GM12872 (cell line): ENCODE measurements around the gene OR9G4.

Source experiments
- TF ChIP-seq, protein P1 (sequence below): IDR thresholded peaks from 3 replicates; pipeline ENCODE4 v1.5.1; 2011; ENCODE audit warnings: low read depth, mild to moderate bottlenecking, low read length, moderate library complexity; ENCODE audit not compliant: insufficient read depth

The OR9G4 gene

DNA sequence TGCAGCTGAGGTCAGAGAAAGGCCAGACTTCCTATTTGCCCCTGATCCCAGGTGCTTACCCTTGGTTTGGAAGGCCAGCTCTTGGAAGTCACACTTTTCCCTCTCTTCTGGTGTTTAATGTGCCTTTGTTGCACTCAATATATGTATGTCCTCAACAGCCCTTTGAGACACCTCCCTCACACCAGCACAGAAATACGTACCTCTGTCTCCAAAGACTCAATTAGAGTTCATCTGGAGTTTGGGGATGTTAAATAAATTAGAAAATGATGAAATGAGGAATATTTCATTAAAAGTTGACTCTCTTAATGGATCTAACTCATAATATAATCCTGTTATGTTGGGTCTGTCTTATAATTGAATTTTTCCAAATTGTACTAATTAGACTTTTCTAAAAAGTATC lies at the start of gene OR9G4:
Gene OR9G4 (minus strand): TSS at position 101 of the 400 bp plus-strand sequence. CDS start 4,931 bp downstream, outside the sequence.
- TF ChIP-seq, protein P1, sequence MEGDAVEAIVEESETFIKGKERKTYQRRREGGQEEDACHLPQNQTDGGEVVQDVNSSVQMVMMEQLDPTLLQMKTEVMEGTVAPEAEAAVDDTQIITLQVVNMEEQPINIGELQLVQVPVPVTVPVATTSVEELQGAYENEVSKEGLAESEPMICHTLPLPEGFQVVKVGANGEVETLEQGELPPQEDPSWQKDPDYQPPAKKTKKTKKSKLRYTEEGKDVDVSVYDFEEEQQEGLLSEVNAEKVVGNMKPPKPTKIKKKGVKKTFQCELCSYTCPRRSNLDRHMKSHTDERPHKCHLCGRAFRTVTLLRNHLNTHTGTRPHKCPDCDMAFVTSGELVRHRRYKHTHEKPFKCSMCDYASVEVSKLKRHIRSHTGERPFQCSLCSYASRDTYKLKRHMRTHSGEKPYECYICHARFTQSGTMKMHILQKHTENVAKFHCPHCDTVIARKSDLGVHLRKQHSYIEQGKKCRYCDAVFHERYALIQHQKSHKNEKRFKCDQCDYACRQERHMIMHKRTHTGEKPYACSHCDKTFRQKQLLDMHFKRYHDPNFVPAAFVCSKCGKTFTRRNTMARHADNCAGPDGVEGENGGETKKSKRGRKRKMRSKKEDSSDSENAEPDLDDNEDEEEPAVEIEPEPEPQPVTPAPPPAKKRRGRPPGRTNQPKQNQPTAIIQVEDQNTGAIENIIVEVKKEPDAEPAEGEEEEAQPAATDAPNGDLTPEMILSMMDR = no peak

DNA sequence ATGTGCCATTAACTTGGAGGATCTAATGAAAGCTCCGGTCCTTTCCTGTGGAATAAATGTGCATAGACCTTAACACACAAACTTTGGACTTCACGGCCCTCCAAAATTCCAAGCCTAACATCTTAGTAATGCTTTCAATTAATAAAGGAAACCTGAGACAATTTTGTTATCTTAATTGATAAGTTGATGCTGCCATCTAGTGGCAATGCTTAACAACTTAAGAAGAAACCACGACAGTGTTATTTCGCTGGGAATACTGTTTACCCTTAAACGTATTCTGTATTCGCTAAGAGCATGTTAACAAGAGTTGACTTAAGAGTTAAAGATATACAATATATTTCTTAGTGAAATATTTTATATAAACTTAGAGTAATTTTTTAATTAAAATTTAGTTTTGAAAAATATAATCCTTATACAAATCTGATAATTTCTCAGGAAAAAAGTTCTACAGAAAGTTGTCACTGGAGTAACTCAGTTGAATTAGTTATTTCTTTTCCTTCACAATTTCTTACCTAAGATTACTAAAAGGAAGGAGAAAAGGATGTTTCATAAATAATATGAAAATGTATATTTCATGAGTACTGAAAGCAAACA lies 35.0 kb upstream of the OR9G4 start:
- TF ChIP-seq, protein P1 = peak; percentile 51

DNA sequence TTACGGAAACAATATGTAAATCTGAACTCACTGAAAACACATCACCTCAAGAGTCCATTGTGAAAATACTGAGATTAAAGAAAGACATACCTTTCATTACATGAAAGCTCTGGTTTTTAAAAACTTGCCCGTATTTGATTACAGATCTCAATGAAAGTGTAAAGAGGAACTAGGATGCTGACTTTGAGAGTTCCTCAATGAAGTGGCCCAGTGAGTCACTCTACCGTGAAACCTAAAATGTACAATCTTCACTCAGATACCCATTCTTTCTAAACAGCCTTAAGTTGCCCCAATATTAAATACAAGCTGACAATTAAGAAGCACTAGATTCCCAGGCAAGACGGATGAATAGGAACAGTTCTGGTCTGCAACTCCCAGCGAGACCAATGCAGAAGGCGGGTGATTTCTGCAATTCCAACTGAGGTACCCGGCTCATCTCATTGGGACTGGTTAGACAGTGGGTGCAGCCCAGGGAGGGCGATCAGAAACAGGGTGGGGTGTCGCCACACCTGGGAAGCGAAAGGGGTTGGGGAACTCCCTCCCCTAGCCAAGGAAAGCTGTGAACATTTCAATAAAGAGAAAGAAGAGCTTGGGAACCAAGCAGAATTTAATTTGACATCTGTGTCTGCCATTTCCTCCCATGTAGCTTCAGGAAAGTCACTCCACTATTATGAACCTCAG lies 33.8 kb upstream of the OR9G4 start:
- TF ChIP-seq, protein P1 = no peak

DNA sequence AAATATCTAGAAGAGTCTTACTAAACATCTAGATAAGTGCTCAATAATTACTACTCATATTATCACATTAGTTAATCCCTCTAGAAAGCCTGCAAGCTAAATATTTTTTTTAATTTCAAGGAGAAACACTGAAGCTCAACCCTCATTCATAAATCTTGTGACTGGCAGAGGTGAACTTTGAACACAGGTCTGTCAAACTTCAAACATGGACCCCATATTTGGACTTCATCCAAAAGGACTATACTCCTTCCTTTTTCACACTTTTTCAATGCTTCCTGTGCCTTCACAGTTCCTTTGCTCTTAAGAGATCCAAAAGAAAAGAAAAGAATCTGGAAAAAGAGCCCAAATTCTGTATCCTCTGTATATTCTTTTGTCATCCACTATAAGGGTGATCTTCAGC lies 28.3 kb upstream of the OR9G4 start:
- TF ChIP-seq, protein P1 = no peak

DNA sequence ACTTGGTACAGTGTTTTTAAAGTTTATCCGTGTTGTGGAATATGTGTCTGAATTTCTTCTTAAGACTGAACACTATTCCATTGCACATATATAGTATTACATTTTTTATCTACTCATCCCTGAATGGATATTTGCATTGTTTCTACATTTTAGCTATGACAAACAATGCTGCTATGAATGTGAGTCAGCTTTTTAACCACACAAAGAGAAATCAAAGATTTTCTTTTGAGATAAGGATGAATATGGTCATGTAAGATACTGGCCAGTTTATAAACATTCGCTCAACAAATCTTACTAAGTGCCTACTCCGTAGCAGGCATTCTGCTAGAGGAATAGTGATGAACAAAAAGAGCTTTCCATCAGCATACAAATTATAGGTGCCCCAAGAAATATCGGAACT lies 16.5 kb upstream of the OR9G4 start:
- TF ChIP-seq, protein P1 = no peak

DNA sequence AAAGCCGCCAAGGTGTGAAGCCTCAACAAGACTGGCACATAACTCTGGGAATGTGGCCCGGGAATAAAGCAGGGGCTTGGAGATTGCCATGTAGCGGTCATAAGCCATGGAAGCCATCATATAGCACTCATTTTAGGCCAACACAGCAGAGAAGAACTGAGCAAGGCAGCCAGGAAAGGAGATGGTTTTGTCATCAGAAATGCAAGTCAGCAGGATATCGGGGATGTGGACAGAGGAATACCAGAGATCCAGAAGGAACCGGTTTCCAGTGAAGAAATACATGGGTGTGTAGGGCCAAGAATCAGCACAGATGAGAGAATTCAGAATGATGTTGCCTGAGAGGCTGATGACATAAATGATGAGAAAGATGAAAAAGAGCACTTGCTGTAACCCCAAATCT lies 3.0 kb upstream of the OR9G4 start:
- TF ChIP-seq, protein P1 = no peak

DNA sequence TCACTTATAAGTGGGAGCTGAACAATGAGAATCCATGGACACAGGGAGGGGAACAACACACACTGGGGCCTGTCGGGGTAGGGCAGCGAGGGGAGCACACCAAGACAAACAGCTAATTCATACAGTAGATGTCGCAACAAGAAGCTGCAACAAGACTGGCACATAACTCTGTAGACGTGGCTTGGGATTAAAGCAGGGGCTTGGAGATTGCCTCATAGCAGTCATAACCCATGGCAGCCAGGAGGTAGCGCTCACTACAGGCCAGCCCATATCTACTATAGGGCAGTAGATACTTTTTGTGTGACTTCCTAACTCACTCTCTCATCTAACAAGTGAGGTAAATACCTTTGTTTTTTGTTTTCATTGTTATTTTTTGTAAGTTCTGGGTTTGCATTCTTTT lies 1.7 kb upstream of the OR9G4 start:
- TF ChIP-seq, protein P1 = peak; percentile 13; the same call in 1 of the 3 replicates
